HG03159 (cell line): ENCODE data around the gene SIGLEC10.

Experiments used
- ATAC-seq: cut with Tn5 transposase; IDR thresholded peaks from one replicate; pipeline ENCODE4 v1.9.1; 2021; ENCODE audit warnings: mild to moderate bottlenecking, moderate library complexity; ENCODE audit not compliant: unreplicated experiment

The SIGLEC10 gene

GRCh38 chr19:51366389-51367254, 50.8 kb downstream of the SIGLEC10 start:
- ATAC-seq = peak; percentile 43

- no peak for ATAC-seq
These were observed 51.5 kb downstream of the SIGLEC10 start, which contains the start of gene ETFB for GRCh38 chr19:51365965-51366388. Gene ETFB, minus strand, starts transcription at chr19:51366388. Its CDS starts 62 bp downstream, at chr19:51366326.

- ATAC-seq = no peak
These were observed 52.1 kb downstream of the SIGLEC10 start for GRCh38 chr19:51365211-51365964.

GRCh38 chr19:51364200-51365106, 53.0 kb downstream of the SIGLEC10 start:
- no peak for ATAC-seq

- no peak for ATAC-seq
These were observed 56.2 kb downstream of the SIGLEC10 start for GRCh38 chr19:51361239-51361638.
